PC-3 (cell line): Measurements from ENCODE around the gene RTF2. TPM values are rescaled to one million over a fixed set of nuclear protein-coding genes. Genes with fewer than 3 reads are reported as not detected.

Source experiments
- ATAC-seq: fragments of 200-7000 bp; cut with Tn5 transposase; 2 replicates; pipeline ENCODE4 v1.9.1; 2020; ENCODE audit warnings: mild to moderate bottlenecking, moderate library complexity
- BruUV-seq: library from RNA; stranded (reverse); fragments of 400-500 nt; replicated peaks from 2 replicates; lab custom pipeline; 2021; lab: Mats Ljungman, UMichigan
- CTCF ChIA-PET: fragments of 300-600 bp; sonication (Branson Sonifier 250); formaldehyde crosslinking; loops from one replicate; lab custom pipeline; 2022; ENCODE audit warnings: antibody characterized with exemption; lab: Charles Lee
- POLR2A ChIA-PET: fragments of 300-600 bp; sonication (Branson Sonifier 250); formaldehyde crosslinking; loops from one replicate; lab custom pipeline; 2022; ENCODE audit warnings: antibody characterized with exemption; ENCODE audit not compliant: unreplicated experiment; lab: Charles Lee
- DNase-seq: peaks from one replicate; pipeline ENCODE4 v3.0.0-alpha.2; 2015
- H2AFZ ChIP-seq: fragments of 300-600 bp; sonication (generic); 2 replicates; pipeline ENCODE4 v1.6.0; 2016; ENCODE audit warnings: antibody characterized with exemption, low read length
- H3F3A ChIP-seq: fragments of 300-600 bp; sonication (generic); one replicate; pipeline ENCODE4 v1.6.0; 2017; ENCODE audit warnings: antibody characterized with exemption, low read length, control low read depth, mild to moderate bottlenecking; ENCODE audit not compliant: unreplicated experiment
- H3K27ac ChIP-seq: fragments of 300-600 bp; sonication (generic); 2 replicates; pipeline ENCODE4 v1.5.1; 2016; ENCODE audit warnings: mild to moderate bottlenecking, low read length
- H3K27me3 ChIP-seq: fragments of 300-600 bp; sonication (generic); 2 replicates; pipeline ENCODE4 v1.6.1; 2016; ENCODE audit warnings: low read length, mixed read lengths
- H3K36me3 ChIP-seq: fragments of 300-600 bp; sonication (generic); 2 replicates; pipeline ENCODE4 v1.6.1; 2016; ENCODE audit warnings: low read depth, mixed run types, low read length, mixed read lengths
- H3K4me1 ChIP-seq: fragments of 300-600 bp; sonication (generic); 2 replicates; pipeline ENCODE4 v1.5.1; 2016; ENCODE audit warnings: low read length; ENCODE audit not compliant: insufficient read depth
- H3K4me2 ChIP-seq: fragments of 300-600 bp; sonication (generic); 2 replicates; pipeline ENCODE4 v1.6.0; 2016; ENCODE audit warnings: low read length
- H3K4me3 ChIP-seq: fragments of 300-600 bp; sonication (generic); 2 replicates; pipeline ENCODE4 v1.5.1; 2016; ENCODE audit warnings: mild to moderate bottlenecking, low read length, mixed read lengths
- H3K79me2 ChIP-seq: fragments of 300-600 bp; sonication (generic); 2 replicates; pipeline ENCODE4 v1.6.1; 2017; ENCODE audit warnings: low read length, mixed read lengths
- H3K9ac ChIP-seq: fragments of 300-600 bp; sonication (generic); 2 replicates; pipeline ENCODE4 v1.6.0; 2016; ENCODE audit warnings: mild to moderate bottlenecking, low read length
- H3K9me2 ChIP-seq: fragments of 300-600 bp; sonication (generic); replicated peaks from 2 replicates; pipeline ENCODE4 v1.6.1; 2016; ENCODE audit warnings: mixed run types, low read length, mixed read lengths
- H3K9me3 ChIP-seq: fragments of 300-600 bp; sonication (generic); 2 replicates; pipeline ENCODE4 v1.6.1; 2016; ENCODE audit warnings: low read length, mixed read lengths
- H4K20me1 ChIP-seq: fragments of 300-600 bp; sonication (generic); 2 replicates; pipeline ENCODE4 v1.6.1; 2016; ENCODE audit warnings: low read length, mixed read lengths
- EZH2 ChIP-seq: fragments of 300-600 bp; sonication (generic); IDR thresholded peaks from one replicate; pipeline ENCODE4 v1.6.1; 2017; ENCODE audit warnings: antibody characterized with exemption, mild to moderate bottlenecking, low read length; ENCODE audit not compliant: unreplicated experiment
- EZH2phosphoT487 ChIP-seq: fragments of 300-600 bp; sonication (generic); IDR thresholded peaks from 2 replicates; pipeline ENCODE4 v1.6.1; 2018; ENCODE audit warnings: mild to moderate bottlenecking, antibody characterized with exemption, low read length, borderline replicate concordance
- intact Hi-C: fragments of 100-400 bp; cut with micrococcal nuclease; formaldehyde crosslinking; loops from 2 replicates; pipeline ENCODE4 v1.9.0; 2023
- total RNA-seq: library from RNA; depleted of rRNA; stranded (reverse); fragments of >200 nt; gene quantifications from 2 replicates; pipeline ENCODE4 v1.2.3, GENCODE V29; 2014
- TF ChIP-seq, protein P1 (sequence below): fragments of 300-600 bp; sonication (generic); conservative IDR thresholded peaks from 2 replicates; pipeline ENCODE4 v1.5.1; 2017; ENCODE audit warnings: antibody characterized with exemption, low read depth, mild to moderate bottlenecking, low read length

Gene RTF2
- total RNA-seq, 1 experiment from 2014 or later = 122 TPM

DNA sequence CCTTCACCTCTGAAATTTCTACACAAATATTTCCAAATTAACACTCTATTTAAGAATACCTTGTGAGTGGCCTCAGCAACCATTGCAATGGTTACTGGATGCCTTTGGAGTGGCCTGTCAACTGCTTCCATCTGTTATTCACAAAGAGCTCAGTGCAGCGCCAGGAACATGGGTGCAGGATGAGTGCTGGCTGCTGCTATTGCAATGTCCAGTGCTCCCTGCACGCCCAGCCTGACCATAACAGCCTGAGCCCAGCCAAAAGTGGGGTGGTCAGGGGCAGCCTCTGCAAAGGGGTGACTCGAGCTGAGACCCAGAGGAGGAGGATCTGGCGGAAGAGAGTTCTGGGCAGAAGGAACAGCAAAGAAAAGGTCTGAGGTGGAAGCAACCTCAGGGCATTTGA lies 38.0 kb upstream of the RTF2 start:
- DNase-seq = no peak
- Histone ChIP-seq H3K27ac (no peak overlapping the region), H3K4me1 (no peaks in the 10 kb centered on the region), H3K9ac (no peak overlapping the region), H3F3A (no peaks in the 10 kb centered on the region), H3K4me2 (no peak overlapping the region), H3K4me3 (no peak overlapping the region), H3K9me3 (no peaks in the 10 kb centered on the region), H3K27me3 (no peaks in the 10 kb centered on the region), H2AFZ (no peak overlapping the region), H4K20me1 (no peaks in the 10 kb centered on the region), H3K79me2 (no peaks in the 10 kb centered on the region), H3K9me2 (no peaks in the 10 kb centered on the region), H3K36me3 (no peaks in the 10 kb centered on the region)
- no peak for ATAC-seq
- BruUV-seq = no TSS peak
- ChIA-PET POLR2A (no interaction called here), CTCF (no interaction called here)
- TF ChIP-seq, protein P1, sequence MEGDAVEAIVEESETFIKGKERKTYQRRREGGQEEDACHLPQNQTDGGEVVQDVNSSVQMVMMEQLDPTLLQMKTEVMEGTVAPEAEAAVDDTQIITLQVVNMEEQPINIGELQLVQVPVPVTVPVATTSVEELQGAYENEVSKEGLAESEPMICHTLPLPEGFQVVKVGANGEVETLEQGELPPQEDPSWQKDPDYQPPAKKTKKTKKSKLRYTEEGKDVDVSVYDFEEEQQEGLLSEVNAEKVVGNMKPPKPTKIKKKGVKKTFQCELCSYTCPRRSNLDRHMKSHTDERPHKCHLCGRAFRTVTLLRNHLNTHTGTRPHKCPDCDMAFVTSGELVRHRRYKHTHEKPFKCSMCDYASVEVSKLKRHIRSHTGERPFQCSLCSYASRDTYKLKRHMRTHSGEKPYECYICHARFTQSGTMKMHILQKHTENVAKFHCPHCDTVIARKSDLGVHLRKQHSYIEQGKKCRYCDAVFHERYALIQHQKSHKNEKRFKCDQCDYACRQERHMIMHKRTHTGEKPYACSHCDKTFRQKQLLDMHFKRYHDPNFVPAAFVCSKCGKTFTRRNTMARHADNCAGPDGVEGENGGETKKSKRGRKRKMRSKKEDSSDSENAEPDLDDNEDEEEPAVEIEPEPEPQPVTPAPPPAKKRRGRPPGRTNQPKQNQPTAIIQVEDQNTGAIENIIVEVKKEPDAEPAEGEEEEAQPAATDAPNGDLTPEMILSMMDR = no peak
- TF ChIP-seq EZH2 = no peak
- TF ChIP-seq EZH2phosphoT487 = no peak
- intact Hi-C loops = no loop called here

DNA sequence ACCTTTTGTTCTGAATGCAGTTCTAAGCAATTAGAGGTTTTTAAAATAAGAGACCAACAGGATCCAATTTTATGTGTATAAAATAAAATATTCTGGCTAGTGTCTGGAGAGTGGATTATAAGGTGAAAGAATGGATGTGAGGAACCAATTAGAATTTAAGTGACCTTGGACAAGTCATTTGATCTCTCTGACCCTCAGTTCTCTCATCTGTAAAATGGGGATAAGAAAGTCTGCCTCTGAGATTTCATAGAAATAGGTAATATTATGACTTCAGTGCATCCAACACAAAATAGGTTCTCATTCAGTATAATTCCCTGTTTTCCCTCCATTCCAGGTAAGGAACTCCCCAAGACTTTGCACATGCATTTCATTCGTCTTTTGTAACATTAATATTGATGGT lies 37.5 kb upstream of the RTF2 start:
- Histone ChIP-seq H3K4me3 (no peak overlapping the region), H3K27me3 (no peaks in the 10 kb centered on the region), H4K20me1 (no peaks in the 10 kb centered on the region), H3K4me1 (no peaks in the 10 kb centered on the region), H2AFZ (no peak overlapping the region), H3K9me2 (no peaks in the 10 kb centered on the region), H3F3A (no peaks in the 10 kb centered on the region), H3K9ac (no peak overlapping the region), H3K4me2 (no peak overlapping the region), H3K27ac (no peak overlapping the region), H3K9me3 (no peaks in the 10 kb centered on the region), H3K36me3 (no peaks in the 10 kb centered on the region), H3K79me2 (no peaks in the 10 kb centered on the region)
- ChIA-PET POLR2A (no interaction called here), CTCF (no interaction called here)
- no TSS peak for BruUV-seq
- no peak for ATAC-seq
- no peak for DNase-seq
- intact Hi-C loops = no loop called here
- TF ChIP-seq EZH2phosphoT487 = no peak
- no peak for TF ChIP-seq EZH2

- no peak overlapping the region for H2AFZ ChIP-seq
- no peak for ATAC-seq
- H3K27ac ChIP-seq = no peak overlapping the region
- POLR2A ChIA-PET = no interaction called here
- no peaks in the 10 kb centered on the region for H3K4me1 ChIP-seq
- no peak overlapping the region for H3K4me3 ChIP-seq
- H4K20me1 ChIP-seq = no peaks in the 10 kb centered on the region
- no peaks in the 10 kb centered on the region for H3K27me3 ChIP-seq
- no peak overlapping the region for H3K4me2 ChIP-seq
- H3K36me3 ChIP-seq = no peaks in the 10 kb centered on the region
- no peak for DNase-seq
- intact Hi-C loops = no loop called here
- CTCF ChIA-PET = no interaction called here
- no peaks in the 10 kb centered on the region for H3K9me2 ChIP-seq
- H3K79me2 ChIP-seq = no peaks in the 10 kb centered on the region
- H3F3A ChIP-seq = no peaks in the 10 kb centered on the region
- no peak overlapping the region for H3K9ac ChIP-seq
- TF ChIP-seq EZH2 (no peak), EZH2phosphoT487 (no peak)
- TF ChIP-seq, protein P1 = no peak
- H3K9me3 ChIP-seq = no peaks in the 10 kb centered on the region
- BruUV-seq = no TSS peak
Observed at GRCh38 chr20:56431471-56431870, 37.0 kb upstream of the RTF2 start.
